ENCODE results near the gene MYMK.
A peak's percentile ranks its signal among the peaks of the same experiment; 100 is the strongest.

Gene MYMK

GRCh38 chr9:133505901-133506652, 18.7 kb downstream of the MYMK start:
- no peak for FAIRE-seq
- no peak for DNase-seq (ENCODE audit: low spot score)

- FAIRE-seq = no peak
- peak; percentile 15 for DNase-seq (ENCODE audit: low spot score)
Observed at GRCh38 chr9:133505186-133505830, 19.5 kb downstream of the MYMK start.

- FAIRE-seq (no peak), DNase-seq (ENCODE audit: low spot score) (no peak)
Observed at GRCh38 chr9:133502112-133502511, 22.6 kb downstream of the MYMK start.

- FAIRE-seq = no peak
- DNase-seq (ENCODE audit: low spot score) = no peak
Observed at GRCh38 chr9:133499892-133500270, 24.9 kb downstream of the MYMK start.

GRCh38 chr9:133499132-133499891, 25.4 kb downstream of the MYMK start:
- FAIRE-seq (no peak), DNase-seq (ENCODE audit: low spot score) (no peak)

GRCh38 chr9:133496861-133497842, 27.6 kb downstream of the MYMK start:
- DNase-seq (ENCODE audit: low spot score) (no peak), FAIRE-seq (no peak)

- DNase-seq (ENCODE audit: low spot score) (no peak), FAIRE-seq (no peak)
Observed at GRCh38 chr9:133495327-133496293, 29.1 kb downstream of the MYMK start.

- FAIRE-seq (no peak), DNase-seq (ENCODE audit: low spot score) (no peak)
Observed at GRCh38 chr9:133494636-133495326, 30.0 kb downstream of the MYMK start.

- no peak for FAIRE-seq
- no peak for DNase-seq (ENCODE audit: low spot score)
Observed at GRCh38 chr9:133493845-133494540, 30.8 kb downstream of the MYMK start.

GRCh38 chr9:133493428-133493827, 31.3 kb downstream of the MYMK start:
- no peak for FAIRE-seq

GRCh38 chr9:133492061-133493021, 32.4 kb downstream of the MYMK start:
- DNase-seq (ENCODE audit: low spot score) (no peak), FAIRE-seq (no peak)

More at GRCh38 chr9:133493428-133493827, 31.3 kb downstream of the MYMK start:
- DNase-seq (ENCODE audit: low spot score) = no peak

GRCh38 chr9:133491656-133491925, 33.2 kb downstream of the MYMK start:
- FAIRE-seq = no peak
- no peak for DNase-seq (ENCODE audit: low spot score)

GRCh38 chr9:133490865-133491655, 33.7 kb downstream of the MYMK start:
- DNase-seq (ENCODE audit: low spot score) (no peak), FAIRE-seq (no peak)

GRCh38 chr9:133490201-133490681, 34.5 kb downstream of the MYMK start:
- FAIRE-seq = no peak
- no peak for DNase-seq (ENCODE audit: low spot score)

GRCh38 chr9:133489253-133490190, 35.2 kb downstream of the MYMK start:
- DNase-seq (ENCODE audit: low spot score) = no peak

More at GRCh38 chr9:133489253-133490190, 35.2 kb downstream of the MYMK start:
- no peak for FAIRE-seq

Measured in RCC 7860 (cell line).